Tibial nerve (tissue), 4 donors: Measurements from ENCODE around the gene ZNF662. TPM values are rescaled to one million over a fixed set of nuclear protein-coding genes. Genes with fewer than 3 reads are reported as not detected.

Experiments used
- DNase-seq, 2 donors: peaks; one replicate each; pipeline ENCODE4 v3.0.0-alpha.2; 2019; ENCODE audit warnings: low spot score in 2 of 2
- H3K27ac ChIP-seq, 4 donors: fragments of 200-600 bp; sonication (generic) in 3 of 4; one replicate each; pipeline ENCODE4 v1.5.1; 2017 to 2019; ENCODE audit warnings: mild to moderate bottlenecking in 1 of 4
- H3K27me3 ChIP-seq, 2 donors: fragments of 200-600 bp; sonication (generic) in 1 of 2; one replicate each; pipeline versions ENCODE4 v1.5.1 to v1.6.0; 2017 to 2019
- H3K36me3 ChIP-seq, 3 donors: fragments of 200-600 bp; sonication (generic); one replicate each; pipeline ENCODE4 v1.5.1; 2018 to 2019
- H3K4me1 ChIP-seq, 4 donors: fragments of 200-600 bp; sonication (generic) in 3 of 4; one replicate each; pipeline ENCODE4 v1.5.1; 2017 to 2019
- H3K4me3 ChIP-seq, 4 donors: fragments of 200-600 bp; sonication (generic) in 3 of 4; one replicate each; pipeline ENCODE4 v1.5.1; 2017 to 2019; ENCODE audit warnings: mild to moderate bottlenecking in 1 of 4, moderate library complexity in 1 of 4
- H3K9me3 ChIP-seq, 4 donors: fragments of 200-600 bp; sonication (generic) in 3 of 4; one replicate each; pipeline ENCODE4 v1.5.1; 2017 to 2019
- EP300 ChIP-seq, 2 donors: sonication (generic); formaldehyde crosslinking; IDR thresholded peaks; one replicate each; pipeline ENCODE4 v1.6.1; 2017; ENCODE audit warnings: antibody characterized with exemption in 2 of 2, mild to moderate bottlenecking in 1 of 2
- POLR2A ChIP-seq, 2 donors: fragments of 450-650 bp; IDR thresholded peaks; one replicate each; pipeline ENCODE4 v1.6.1; 2017; ENCODE audit warnings: antibody characterized with exemption in 2 of 2, mild to moderate bottlenecking in 2 of 2, moderate library complexity in 2 of 2
- WGBS, 2 donors: methylation state at CpG; one replicate each; pipeline ENCODE4 v1.1.5; 2018; 5-methylcytosine and 5-hydroxymethylcytosine counted together
- total RNA-seq, 4 donors: library from RNA; depleted of rRNA; stranded (reverse); fragments of >200 nt; gene quantifications; one replicate each; pipeline ENCODE4 v1.1.0, GENCODE V29; 2016
- TF ChIP-seq, protein P1 (sequence below), 5 experiments: fragments of 200-600 bp in 3 of 5; fragments of 450-650 bp in 2 of 5; sonication (generic) in 3 of 5; IDR thresholded peaks; one replicate each; pipeline ENCODE4 v1.5.1; 2016 to 2019; ENCODE audit warnings: antibody characterized with exemption in 5 of 5, mild to moderate bottlenecking in 3 of 5, moderate library complexity in 2 of 5

The ZNF662 gene
- total RNA-seq, result 10 to 100 TPM in 3 of 4 donors, 1 to 10 TPM in 1; 9.0 to 20.0 (median 16.7) TPM

- peak in 1 of 2 donors; percentile 21 for TF ChIP-seq EP300 (IDR thresholded peaks at IDR 0.05)
- TF ChIP-seq POLR2A (IDR thresholded peaks at IDR 0.05), result no peak
- WGBS, 2 donors, result 1 to 2% methylated on average over 42 to 50 of the region's 59 CpGs
- DNase-seq, result peak; percentile 18 to 27
- H3K4me1 ChIP-seq, result peaks cover 0 to 21% (median 0%) of the 10 kb centered on the region in 4 donors
- peak within 1 kb of the TSS; percentile 44 to 82 (median 63) for H3K27ac ChIP-seq
- H3K4me3 ChIP-seq, result peak within 1 kb of the TSS; percentile 50 to 87 (median 78)
- H3K36me3 ChIP-seq, result peaks cover 0 to 36% (median 0%) of the 10 kb centered on the region in 3 donors
- H3K9me3 ChIP-seq, result peaks cover 0 to 19% (median 0%) of the 10 kb centered on the region in 4 donors
- no peaks in the 10 kb centered on the region for H3K27me3 ChIP-seq
These were observed at the start of gene ZNF662 for GRCh38 chr3:42906070-42906847. ZNF662 (plus strand) TSS chr3:42906142; CDS start chr3:42908115, 1,973 bp downstream.

DNA sequence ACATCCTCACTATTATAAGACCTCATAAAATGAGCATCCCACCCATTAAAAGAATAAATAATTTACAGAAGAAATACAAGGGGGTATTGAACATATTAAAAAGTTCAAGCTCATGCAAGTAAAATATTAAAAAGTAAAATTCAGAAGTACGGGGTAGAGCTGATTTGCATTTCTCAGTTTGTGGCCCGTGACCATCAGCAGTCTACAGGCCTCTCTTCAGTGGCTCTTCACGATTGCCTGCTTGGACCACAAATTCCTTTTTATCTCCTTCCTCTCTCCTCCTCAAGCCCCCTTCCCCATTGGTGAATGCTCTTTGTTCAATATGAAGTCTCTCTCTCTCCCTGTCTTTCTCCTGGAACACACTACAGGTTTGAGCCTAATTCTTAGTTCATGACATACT lies 49.4 kb upstream of the ZNF662 start:
- TF ChIP-seq, protein P1, sequence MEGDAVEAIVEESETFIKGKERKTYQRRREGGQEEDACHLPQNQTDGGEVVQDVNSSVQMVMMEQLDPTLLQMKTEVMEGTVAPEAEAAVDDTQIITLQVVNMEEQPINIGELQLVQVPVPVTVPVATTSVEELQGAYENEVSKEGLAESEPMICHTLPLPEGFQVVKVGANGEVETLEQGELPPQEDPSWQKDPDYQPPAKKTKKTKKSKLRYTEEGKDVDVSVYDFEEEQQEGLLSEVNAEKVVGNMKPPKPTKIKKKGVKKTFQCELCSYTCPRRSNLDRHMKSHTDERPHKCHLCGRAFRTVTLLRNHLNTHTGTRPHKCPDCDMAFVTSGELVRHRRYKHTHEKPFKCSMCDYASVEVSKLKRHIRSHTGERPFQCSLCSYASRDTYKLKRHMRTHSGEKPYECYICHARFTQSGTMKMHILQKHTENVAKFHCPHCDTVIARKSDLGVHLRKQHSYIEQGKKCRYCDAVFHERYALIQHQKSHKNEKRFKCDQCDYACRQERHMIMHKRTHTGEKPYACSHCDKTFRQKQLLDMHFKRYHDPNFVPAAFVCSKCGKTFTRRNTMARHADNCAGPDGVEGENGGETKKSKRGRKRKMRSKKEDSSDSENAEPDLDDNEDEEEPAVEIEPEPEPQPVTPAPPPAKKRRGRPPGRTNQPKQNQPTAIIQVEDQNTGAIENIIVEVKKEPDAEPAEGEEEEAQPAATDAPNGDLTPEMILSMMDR (IDR thresholded peaks at IDR 0.05), result no peak
- TF ChIP-seq EP300 (IDR thresholded peaks at IDR 0.05) (no peak), POLR2A (IDR thresholded peaks at IDR 0.05) (no peak)

GRCh38 chr3:42864321-42864950 lies 41.5 kb upstream of the ZNF662 start:
- WGBS, 2 donors, result 92 to 95% methylated on average over 15 of the region's 15 CpGs
- peaks cover 0 to 21% (median 0%) of the 10 kb centered on the region in 4 donors for H3K9me3 ChIP-seq
- DNase-seq, result no peak

More for the DNA sequence above, 49.4 kb upstream of the ZNF662 start:
- Histone ChIP-seq H3K9me3 (peaks cover 0 to 14% (median 0%) of the 10 kb centered on the region in 4 donors), H3K27ac (no peak overlapping the region), H3K36me3 (no peaks in the 10 kb centered on the region), H3K27me3 (no peaks in the 10 kb centered on the region), H3K4me3 (no peak overlapping the region), H3K4me1 (peaks cover 0 to 27% (median 10%) of the 10 kb centered on the region in 4 donors)
- no peak for DNase-seq
- 85 to 90% methylated on average over 3 of the region's 3 CpGs for WGBS, 2 donors

DNA sequence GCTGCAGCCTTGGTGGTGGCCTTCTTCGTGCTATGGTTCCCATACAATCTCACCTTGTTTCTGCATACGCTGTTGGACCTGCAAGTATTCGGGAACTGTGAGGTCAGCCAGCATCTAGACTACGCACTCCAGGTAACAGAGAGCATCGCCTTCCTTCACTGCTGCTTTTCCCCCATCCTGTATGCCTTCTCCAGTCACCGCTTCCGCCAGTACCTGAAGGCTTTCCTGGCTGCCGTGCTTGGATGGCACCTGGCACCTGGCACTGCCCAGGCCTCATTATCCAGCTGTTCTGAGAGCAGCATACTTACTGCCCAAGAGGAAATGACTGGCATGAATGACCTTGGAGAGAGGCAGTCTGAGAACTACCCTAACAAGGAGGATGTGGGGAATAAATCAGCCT lies 40.7 kb upstream of the ZNF662 start:
- H3K27me3 ChIP-seq, result no peaks in the 10 kb centered on the region
- 95 to 97% methylated on average over 8 of the region's 8 CpGs for WGBS, 2 donors
- H3K4me1 ChIP-seq, result peaks cover 0 to 2% (median 0%) of the 10 kb centered on the region in 4 donors
- TF ChIP-seq EP300 (IDR thresholded peaks at IDR 0.05) (no peak), POLR2A (IDR thresholded peaks at IDR 0.05) (no peak)
- TF ChIP-seq, protein P1 (IDR thresholded peaks at IDR 0.05), result no peak
- H3K4me3 ChIP-seq, result no peak overlapping the region
- peaks cover 0 to 12% (median 0%) of the 10 kb centered on the region in 3 donors for H3K36me3 ChIP-seq
- DNase-seq, result no peak
- no peak overlapping the region for H3K27ac ChIP-seq
- peaks cover 0 to 19% (median 0%) of the 10 kb centered on the region in 4 donors for H3K9me3 ChIP-seq

More at GRCh38 chr3:42864321-42864950, 41.5 kb upstream of the ZNF662 start:
- Histone ChIP-seq H3K4me1 (no peaks in the 10 kb centered on the region), H3K27me3 (no peaks in the 10 kb centered on the region), H3K27ac (no peak overlapping the region), H3K4me3 (no peak overlapping the region), H3K36me3 (peaks cover 0 to 12% (median 0%) of the 10 kb centered on the region in 3 donors)
- TF ChIP-seq POLR2A (IDR thresholded peaks at IDR 0.05) (no peak), EP300 (IDR thresholded peaks at IDR 0.05) (no peak)
- TF ChIP-seq, protein P1 (IDR thresholded peaks at IDR 0.05), result no peak

DNA sequence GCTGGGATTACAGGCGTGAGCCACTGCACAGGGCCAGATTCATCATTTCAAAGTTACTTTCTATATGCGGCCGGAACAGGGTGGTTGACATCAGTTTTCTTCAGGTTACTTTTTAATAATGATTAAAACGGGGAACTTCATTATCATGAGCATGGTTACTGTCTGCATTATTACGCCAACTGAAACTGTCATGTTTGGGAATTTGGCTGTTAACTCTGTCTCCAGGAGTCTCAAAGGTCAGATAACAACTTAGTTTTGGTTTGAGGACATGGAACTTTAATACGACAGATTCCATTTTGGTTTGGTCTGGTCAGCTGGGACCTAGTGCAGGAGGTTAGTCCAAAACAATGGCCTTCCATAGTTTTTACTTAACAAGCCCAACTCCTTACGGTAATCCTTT lies 38.8 kb upstream of the ZNF662 start:
- Histone ChIP-seq H3K36me3 (peaks cover 0 to 12% (median 0%) of the 10 kb centered on the region in 3 donors), H3K27me3 (no peaks in the 10 kb centered on the region), H3K27ac (no peak overlapping the region), H3K4me3 (no peak overlapping the region), H3K4me1 (peaks cover 0 to 14% (median 0%) of the 10 kb centered on the region in 4 donors), H3K9me3 (peaks cover 0 to 7% (median 0%) of the 10 kb centered on the region in 4 donors)
- no peak for TF ChIP-seq EP300 (IDR thresholded peaks at IDR 0.05)
- TF ChIP-seq, protein P1 (IDR thresholded peaks at IDR 0.05), result no peak
- no peak for TF ChIP-seq POLR2A (IDR thresholded peaks at IDR 0.05)
- no peak for DNase-seq
- WGBS, 2 donors, result 90 to 91% methylated on average over 7 of the region's 7 CpGs
